22Rv1 (cell line): ENCODE measurements around the gene FABP7.

Experiments
- H3K27ac ChIP-seq: fragments of 450-650 bp; 2 replicates; pipeline ENCODE4 v1.5.1; 2017
- ZFX ChIP-seq: fragments of 450-650 bp; IDR thresholded peaks from 2 replicates; pipeline ENCODE4 v1.6.1; 2017; ENCODE audit warnings: antibody characterized with exemption, borderline replicate concordance
- TF ChIP-seq, protein P1 (sequence below): fragments of 450-650 bp; IDR thresholded peaks from 2 replicates; pipeline ENCODE4 v1.5.1; 2017; ENCODE audit warnings: mild to moderate bottlenecking

Gene FABP7

DNA sequence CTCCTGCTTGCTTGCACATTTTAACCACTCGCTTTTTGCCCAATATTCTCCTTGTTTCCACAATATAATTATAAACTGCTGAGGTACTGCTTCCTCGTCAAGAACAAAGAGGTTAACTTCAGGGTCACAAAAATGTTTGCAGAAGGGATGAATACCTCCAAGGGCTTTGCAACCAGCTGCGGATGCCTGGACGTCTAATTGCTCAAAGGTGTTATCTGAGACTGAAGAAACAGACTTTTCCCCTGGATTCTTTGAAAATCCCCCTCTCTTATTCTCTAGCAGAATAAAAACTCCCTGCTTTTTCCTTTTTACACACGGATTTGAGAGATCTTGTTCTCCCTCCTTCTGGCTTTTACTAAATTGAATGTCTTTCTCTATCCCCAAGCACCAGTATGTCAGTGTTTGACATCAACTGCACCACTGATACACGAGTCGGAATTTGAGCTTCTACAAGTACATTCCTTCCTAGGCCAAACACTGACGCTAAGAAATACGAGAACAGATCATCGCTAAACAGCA lies 9.2 kb downstream of the FABP7 start:
- peak overlapping the region; percentile 97 for H3K27ac ChIP-seq
- TF ChIP-seq, protein P1, sequence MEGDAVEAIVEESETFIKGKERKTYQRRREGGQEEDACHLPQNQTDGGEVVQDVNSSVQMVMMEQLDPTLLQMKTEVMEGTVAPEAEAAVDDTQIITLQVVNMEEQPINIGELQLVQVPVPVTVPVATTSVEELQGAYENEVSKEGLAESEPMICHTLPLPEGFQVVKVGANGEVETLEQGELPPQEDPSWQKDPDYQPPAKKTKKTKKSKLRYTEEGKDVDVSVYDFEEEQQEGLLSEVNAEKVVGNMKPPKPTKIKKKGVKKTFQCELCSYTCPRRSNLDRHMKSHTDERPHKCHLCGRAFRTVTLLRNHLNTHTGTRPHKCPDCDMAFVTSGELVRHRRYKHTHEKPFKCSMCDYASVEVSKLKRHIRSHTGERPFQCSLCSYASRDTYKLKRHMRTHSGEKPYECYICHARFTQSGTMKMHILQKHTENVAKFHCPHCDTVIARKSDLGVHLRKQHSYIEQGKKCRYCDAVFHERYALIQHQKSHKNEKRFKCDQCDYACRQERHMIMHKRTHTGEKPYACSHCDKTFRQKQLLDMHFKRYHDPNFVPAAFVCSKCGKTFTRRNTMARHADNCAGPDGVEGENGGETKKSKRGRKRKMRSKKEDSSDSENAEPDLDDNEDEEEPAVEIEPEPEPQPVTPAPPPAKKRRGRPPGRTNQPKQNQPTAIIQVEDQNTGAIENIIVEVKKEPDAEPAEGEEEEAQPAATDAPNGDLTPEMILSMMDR = no peak
- TF ChIP-seq ZFX = no peak

DNA sequence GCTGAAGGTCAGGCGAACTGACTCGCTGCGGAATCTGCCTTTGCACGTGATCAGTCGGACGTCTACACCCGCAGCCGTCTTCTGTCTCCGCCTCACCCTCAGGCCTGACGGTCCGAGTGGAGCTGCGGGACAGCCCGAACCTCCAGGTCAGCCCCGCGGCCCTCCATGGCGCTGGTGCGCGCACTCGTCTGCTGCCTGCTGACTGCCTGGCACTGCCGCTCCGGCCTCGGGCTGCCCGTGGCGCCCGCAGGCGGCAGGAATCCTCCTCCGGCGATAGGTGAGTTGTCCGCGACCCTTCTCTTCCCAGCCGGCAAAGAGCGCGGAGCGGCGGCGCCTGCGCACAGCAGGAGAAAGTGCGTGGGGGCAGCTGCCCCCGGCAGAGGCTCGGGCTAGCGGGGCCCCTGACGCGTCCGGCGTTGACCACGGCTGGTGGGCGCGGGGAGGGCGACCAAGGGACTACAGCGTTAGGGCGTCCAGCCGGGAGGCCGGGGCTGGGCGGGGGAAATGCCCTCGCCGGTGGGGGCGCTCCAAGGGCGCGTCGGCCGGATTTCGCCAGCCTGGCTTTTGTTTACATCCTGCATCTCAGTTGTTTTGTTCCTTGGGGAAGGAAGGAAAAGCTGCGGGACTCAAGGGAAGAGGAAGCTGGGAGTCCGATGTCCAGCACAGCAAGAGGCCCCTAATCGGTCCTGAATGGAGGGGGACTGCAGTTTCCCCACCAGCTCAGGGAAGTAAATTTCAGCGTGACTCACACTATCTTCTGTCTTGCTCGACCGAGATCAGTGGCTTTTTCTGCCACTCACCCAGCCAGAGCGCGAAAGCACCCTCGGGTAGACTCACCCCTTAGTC lies 9.9 kb downstream of the FABP7 start, which contains the start of gene SMPDL3A:
Gene SMPDL3A (plus strand): TSS at position 77 of the 846 bp plus-strand sequence. CDS start 89 bp downstream, at position 166.
- peak within 1 kb of the TSS; percentile 97 for H3K27ac ChIP-seq
- TF ChIP-seq, protein P1 = peak; percentile 81
- TF ChIP-seq ZFX = no peak

DNA sequence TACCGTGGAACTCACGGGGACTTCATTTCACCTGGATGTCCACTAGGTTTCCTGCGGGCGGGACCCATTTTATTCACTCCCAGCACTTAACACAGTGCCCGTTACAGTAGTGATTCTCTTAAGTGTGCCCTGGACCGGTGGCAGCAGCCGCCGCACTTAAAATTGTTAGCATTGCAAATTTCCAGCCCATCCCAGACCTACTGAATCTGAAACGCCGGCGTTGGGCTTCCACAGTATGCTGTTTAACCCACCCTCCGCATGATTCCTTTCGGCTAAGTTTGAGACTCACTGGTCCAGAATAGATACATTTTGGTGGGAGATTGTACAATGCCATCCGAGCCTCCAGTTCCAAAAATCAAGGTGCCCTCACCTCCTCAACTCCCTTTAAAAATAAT lies 10.5 kb downstream of the FABP7 start:
- TF ChIP-seq ZFX = no peak
- TF ChIP-seq, protein P1 = no peak
- H3K27ac ChIP-seq = peak overlapping the region; percentile 97

DNA sequence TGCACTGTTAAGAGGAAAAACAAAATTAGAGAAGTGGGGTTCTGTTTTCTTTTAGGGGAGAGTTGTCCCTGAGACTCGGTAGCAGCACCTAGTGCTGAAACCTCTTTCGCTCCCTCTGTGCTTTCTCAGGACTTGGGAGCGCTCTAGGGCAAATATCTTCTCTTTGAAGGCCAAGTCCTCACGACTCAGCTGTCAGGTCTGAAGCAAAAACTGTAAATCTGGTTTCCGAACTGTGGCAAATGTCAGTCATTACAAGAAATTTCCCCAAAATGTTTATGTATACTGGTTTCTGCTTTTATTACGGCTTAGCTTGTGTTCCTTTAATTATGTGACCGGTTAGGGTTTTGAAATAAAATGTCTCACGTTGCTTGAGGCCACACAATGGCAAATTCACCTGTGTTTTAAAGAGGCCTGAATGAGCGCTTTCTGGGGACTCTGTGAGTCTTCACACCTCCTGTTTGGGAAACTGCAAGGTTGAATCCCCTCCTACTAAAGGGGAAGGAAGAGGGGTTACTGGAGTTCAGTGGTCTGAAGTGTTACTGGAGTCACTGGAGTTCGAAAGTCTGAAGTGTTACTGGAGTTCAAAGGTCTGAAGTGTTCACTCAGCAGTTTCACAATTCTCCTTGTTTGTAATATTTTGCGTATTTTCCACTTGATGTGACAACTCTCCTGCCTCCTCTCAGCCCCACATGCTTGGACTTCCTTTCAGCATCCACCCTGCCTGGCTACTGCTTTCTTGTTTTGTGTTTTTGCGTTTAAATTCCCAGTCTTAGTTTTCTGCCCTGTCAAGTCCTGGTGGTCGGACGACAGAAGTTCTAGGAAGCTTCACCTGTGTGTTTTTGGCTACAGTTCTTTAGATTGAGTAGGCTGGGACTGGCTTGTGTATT lies 11.2 kb downstream of the FABP7 start:
- H3K27ac ChIP-seq = peak overlapping the region; percentile 97
- TF ChIP-seq, protein P1 = no peak
- TF ChIP-seq ZFX = no peak

DNA sequence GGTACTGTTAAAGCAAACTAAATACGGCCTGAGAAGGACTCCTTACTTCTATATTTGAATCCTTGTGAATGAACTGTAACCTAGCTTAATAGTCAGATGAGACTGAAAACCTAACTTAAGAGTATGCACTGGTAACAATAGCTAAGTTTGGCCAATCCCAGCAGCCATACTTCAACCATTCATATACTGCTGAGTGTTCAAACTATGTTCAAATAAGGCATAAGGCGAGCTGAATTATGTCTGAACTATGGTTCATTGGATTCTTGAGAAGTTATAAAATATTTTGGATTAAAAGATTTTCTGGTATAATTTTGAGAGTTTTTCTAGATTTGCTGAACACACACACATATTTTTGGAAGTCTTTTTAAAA lies 11.8 kb downstream of the FABP7 start:
- H3K27ac ChIP-seq = peak overlapping the region; percentile 97
- no peak for TF ChIP-seq ZFX
- TF ChIP-seq, protein P1 = no peak

DNA sequence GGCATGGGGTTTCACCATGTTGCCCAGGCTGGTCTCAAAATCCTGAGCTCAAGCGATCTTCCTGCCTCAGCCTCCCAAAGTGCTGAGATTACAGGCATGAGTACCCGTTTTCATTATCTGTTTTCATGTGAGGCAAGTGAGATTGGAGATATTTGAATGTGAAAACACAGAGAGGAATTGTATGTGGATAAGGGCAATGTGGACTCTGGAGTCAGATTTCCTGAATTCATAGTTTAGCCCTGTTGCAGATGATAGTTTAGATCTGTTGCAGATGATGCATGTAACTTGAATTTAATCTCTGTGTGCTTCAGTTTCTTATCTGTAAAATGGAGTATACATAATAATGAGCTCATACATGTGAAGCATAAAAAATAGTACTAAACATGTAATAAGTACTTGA lies 13.2 kb downstream of the FABP7 start:
- peak overlapping the region; percentile 97 for H3K27ac ChIP-seq
- TF ChIP-seq, protein P1 = no peak
- TF ChIP-seq ZFX = no peak

DNA sequence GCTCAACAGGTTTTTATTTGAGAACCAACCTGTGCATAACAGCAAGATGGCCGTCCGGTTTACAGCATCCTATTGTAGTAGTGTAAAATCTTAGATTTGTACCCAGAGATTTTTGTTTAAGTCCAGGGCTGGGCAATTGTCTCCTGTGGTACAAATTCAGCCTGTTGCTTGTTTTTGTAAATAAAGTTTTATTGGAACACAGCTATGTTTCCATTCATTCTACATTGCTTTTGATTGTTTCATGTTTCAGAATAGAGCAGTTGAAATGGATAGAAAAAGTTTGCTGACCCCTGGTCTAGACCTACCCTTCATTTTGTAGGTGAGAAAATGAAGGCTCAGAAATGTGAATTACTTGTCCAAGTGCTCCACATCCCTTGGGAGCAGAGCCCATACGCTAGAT lies 18.0 kb downstream of the FABP7 start:
- peak overlapping the region; percentile 78 for H3K27ac ChIP-seq
- TF ChIP-seq ZFX = no peak
- TF ChIP-seq, protein P1 = no peak
